Naive B cell (primary cell): Measurements from ENCODE around the gene NSMF. TPM values are rescaled to one million over a fixed set of nuclear protein-coding genes. Genes with fewer than 3 reads are reported as not detected.

Experiments
- ATAC-seq, 2 donors: fragments of 150-1000 bp; cut with Tn5 transposase; 2 replicates each; pipeline ENCODE4 v1.10.0; 2021; ENCODE audit warnings: low read depth in 2 of 2, mild to moderate bottlenecking in 2 of 2, moderate library complexity in 2 of 2
- DNase-seq: peaks from one replicate; pipeline ENCODE4 v3.0.0; 2022
- H3K27ac Mint-ChIP-seq, 6 donors: one replicate each; pipeline ENCODE4 v1.8.0; 2020 to 2022; ENCODE audit warnings: mild to moderate bottlenecking in 6 of 6, mixed read lengths in 6 of 6, moderate library complexity in 5 of 6, inconsistent platforms in 2 of 6
- H3K27me3 Mint-ChIP-seq, 3 donors: one replicate each; pipeline ENCODE4 v1.8.0; 2021 to 2022; ENCODE audit warnings: mixed read lengths in 3 of 3, mild to moderate bottlenecking in 1 of 3
- H3K36me3 Mint-ChIP-seq, 2 donors: one replicate each; pipeline ENCODE4 v1.8.0; 2020 to 2022; ENCODE audit warnings: mixed read lengths in 2 of 2, inconsistent platforms in 1 of 2, mild to moderate bottlenecking in 1 of 2
- H3K4me1 Mint-ChIP-seq, 3 donors: one replicate each; pipeline ENCODE4 v1.8.0; 2020 to 2022; ENCODE audit warnings: mixed read lengths in 3 of 3, inconsistent platforms in 1 of 3, mild to moderate bottlenecking in 1 of 3, moderate library complexity in 1 of 3
- H3K4me3 Mint-ChIP-seq, 8 donors: one replicate each; pipeline ENCODE4 v1.8.0; 2020 to 2022; ENCODE audit warnings: mild to moderate bottlenecking in 8 of 8, mixed read lengths in 8 of 8, moderate library complexity in 8 of 8, inconsistent platforms in 2 of 8
- H3K9me3 Mint-ChIP-seq, 7 donors: one replicate each; pipeline ENCODE4 v1.8.0; 2020 to 2022; ENCODE audit warnings: mixed read lengths in 7 of 7, mild to moderate bottlenecking in 5 of 7, inconsistent platforms in 2 of 7, moderate library complexity in 1 of 7
- polyA plus RNA-seq, 6 donors: library from polyadenylated mRNA; unstranded; fragments of 300-500 nt; fragmentation: Illumina TruSeq; gene quantifications; one replicate each; pipeline ENCODE4 v1.2.3, GENCODE V29; 2021; ENCODE audit warnings: low read depth in 6 of 6

NSMF gene
- polyA plus RNA-seq, 6 donors from 2014 or later = 2.7 to 7.6 (median 3.7) TPM; not detected in 1

GRCh38 chr9:137449081-137449844 lies 9.9 kb downstream of the NSMF start:
- ATAC-seq (no peak), DNase-seq (no peak)
- Mint-ChIP-seq H3K27me3 (peaks cover 0 to 8% (median 0%) of the 10 kb centered on the region in 3 donors), H3K9me3 (peaks cover 0 to 1% (median 0%) of the 10 kb centered on the region in 7 donors), H3K4me3 (peak overlapping the region in 2 of 8 donors; percentile 38 to 78), H3K27ac (peak overlapping the region in 2 of 6 donors; percentile 26 to 62), H3K36me3 (no peaks in the 10 kb centered on the region), H3K4me1 (peaks cover 8 to 29% (median 24%) of the 10 kb centered on the region in 3 donors)

GRCh38 chr9:137448602-137448962 lies 10.6 kb downstream of the NSMF start:
- H3K27ac Mint-ChIP-seq = peak overlapping the region in 2 of 6 donors; percentile 37 to 38
- H3K9me3 Mint-ChIP-seq = peaks cover 0 to 1% (median 0%) of the 10 kb centered on the region in 7 donors
- no peak for DNase-seq
- no peak for ATAC-seq
- H3K36me3 Mint-ChIP-seq = no peaks in the 10 kb centered on the region
- peak overlapping the region in 2 of 8 donors; percentile 38 to 74 for H3K4me3 Mint-ChIP-seq
- peaks cover 0 to 10% (median 3%) of the 10 kb centered on the region in 3 donors for H3K27me3 Mint-ChIP-seq
- peaks cover 6 to 26% (median 24%) of the 10 kb centered on the region in 3 donors for H3K4me1 Mint-ChIP-seq

GRCh38 chr9:137447722-137448601 lies 11.2 kb downstream of the NSMF start:
- peak overlapping the region in 1 of 6 donors; percentile 38 for H3K27ac Mint-ChIP-seq
- no peak for DNase-seq
- peaks cover 0 to 10% (median 8%) of the 10 kb centered on the region in 3 donors for H3K27me3 Mint-ChIP-seq
- H3K9me3 Mint-ChIP-seq = peaks cover 0 to 1% (median 0%) of the 10 kb centered on the region in 7 donors
- no peak for ATAC-seq
- no peaks in the 10 kb centered on the region for H3K36me3 Mint-ChIP-seq
- peaks cover 6 to 25% (median 24%) of the 10 kb centered on the region in 3 donors for H3K4me1 Mint-ChIP-seq
- peak overlapping the region in 1 of 8 donors; percentile 38 for H3K4me3 Mint-ChIP-seq

- Mint-ChIP-seq H3K4me1 (peaks cover 8 to 24% (median 19%) of the 10 kb centered on the region in 3 donors), H3K36me3 (peaks cover 2 to 3% of the 10 kb centered on the region in 2 donors), H3K27me3 (peaks cover 4 to 14% (median 11%) of the 10 kb centered on the region in 3 donors), H3K9me3 (no peaks in the 10 kb centered on the region), H3K27ac (peak overlapping the region in 3 of 6 donors; percentile 3 to 81 (median 26)), H3K4me3 (no peak overlapping the region)
- peak in 1 of 2 donors; percentile 11 for ATAC-seq
- DNase-seq = no peak
These were observed 12.2 kb downstream of the NSMF start for GRCh38 chr9:137446851-137447471.

GRCh38 chr9:137445930-137446431 lies 13.2 kb downstream of the NSMF start:
- Mint-ChIP-seq H3K27me3 (peaks cover 6 to 16% (median 16%) of the 10 kb centered on the region in 3 donors), H3K36me3 (peaks cover 4 to 7% of the 10 kb centered on the region in 2 donors), H3K27ac (no peak overlapping the region), H3K4me1 (peaks cover 11 to 21% (median 17%) of the 10 kb centered on the region in 3 donors), H3K9me3 (no peaks in the 10 kb centered on the region), H3K4me3 (no peak overlapping the region)
- DNase-seq (no peak), ATAC-seq (no peak)

- Mint-ChIP-seq H3K4me1 (peaks cover 11 to 17% (median 13%) of the 10 kb centered on the region in 3 donors), H3K27ac (peak overlapping the region in 3 of 6 donors; percentile 11 to 89 (median 66)), H3K4me3 (no peak overlapping the region), H3K9me3 (no peaks in the 10 kb centered on the region), H3K36me3 (peaks cover 4 to 7% of the 10 kb centered on the region in 2 donors), H3K27me3 (peaks cover 6 to 16% (median 16%) of the 10 kb centered on the region in 3 donors)
- ATAC-seq (peak; percentile 71 to 77), DNase-seq (peak; percentile 79)
These were observed 13.8 kb downstream of the NSMF start for GRCh38 chr9:137445275-137445807.

- Mint-ChIP-seq H3K9me3 (no peaks in the 10 kb centered on the region), H3K4me3 (peak overlapping the region in 1 of 8 donors; percentile 9), H3K36me3 (peaks cover 4 to 7% of the 10 kb centered on the region in 2 donors), H3K27me3 (peaks cover 6 to 21% (median 16%) of the 10 kb centered on the region in 3 donors), H3K27ac (no peak overlapping the region), H3K4me1 (peaks cover 11 to 14% (median 13%) of the 10 kb centered on the region in 3 donors)
- no peak for DNase-seq
- ATAC-seq = no peak
These were observed 14.9 kb downstream of the NSMF start for GRCh38 chr9:137444106-137444790.

- Mint-ChIP-seq H3K36me3 (peaks cover 4 to 7% of the 10 kb centered on the region in 2 donors), H3K27me3 (peaks cover 6 to 22% (median 16%) of the 10 kb centered on the region in 3 donors), H3K27ac (peak overlapping the region in 2 of 6 donors; percentile 47 to 70), H3K4me1 (peaks cover 10 to 11% (median 11%) of the 10 kb centered on the region in 3 donors), H3K9me3 (no peaks in the 10 kb centered on the region), H3K4me3 (peak overlapping the region; percentile 50 to 92 (median 80))
- no peak for ATAC-seq
- no peak for DNase-seq
These were observed 17.2 kb downstream of the NSMF start for GRCh38 chr9:137441935-137442321.

- Mint-ChIP-seq H3K27me3 (peaks cover 6 to 22% (median 16%) of the 10 kb centered on the region in 3 donors), H3K4me3 (peak within 1 kb of the TSS; percentile 50 to 92 (median 80)), H3K27ac (peak within 1 kb of the TSS in 2 of 6 donors; percentile 47 to 70), H3K9me3 (no peaks in the 10 kb centered on the region), H3K36me3 (peaks cover 4 to 7% of the 10 kb centered on the region in 2 donors), H3K4me1 (peaks cover 9 to 11% (median 10%) of the 10 kb centered on the region in 3 donors)
- DNase-seq = no peak
- peak; percentile 22 to 29 for ATAC-seq
These were observed 17.7 kb downstream of the NSMF start, which contains the start of gene ENTPD8 for GRCh38 chr9:137441289-137441934. TSS of gene ENTPD8 (minus strand) at chr9:137441357. CDS start at chr9:137438285, 3,072 bp downstream.

GRCh38 chr9:137439158-137439714 lies 19.9 kb downstream of the NSMF start:
- Mint-ChIP-seq H3K4me3 (peak overlapping the region in 3 of 8 donors; percentile 19 to 34 (median 21)), H3K36me3 (peaks cover 4 to 7% of the 10 kb centered on the region in 2 donors), H3K27me3 (peaks cover 6 to 16% (median 13%) of the 10 kb centered on the region in 3 donors), H3K4me1 (peaks cover 4 to 6% (median 4%) of the 10 kb centered on the region in 3 donors), H3K27ac (peak overlapping the region in 1 of 6 donors; percentile 38), H3K9me3 (no peaks in the 10 kb centered on the region)
- ATAC-seq (no peak), DNase-seq (no peak)

GRCh38 chr9:137438591-137439157 lies 20.5 kb downstream of the NSMF start:
- peaks cover 6 to 13% (median 11%) of the 10 kb centered on the region in 3 donors for H3K27me3 Mint-ChIP-seq
- H3K36me3 Mint-ChIP-seq = peaks cover 4 to 7% of the 10 kb centered on the region in 2 donors
- ATAC-seq = no peak
- no peak for DNase-seq
- no peaks in the 10 kb centered on the region for H3K9me3 Mint-ChIP-seq
- H3K4me3 Mint-ChIP-seq = no peak overlapping the region
- peaks cover 4 to 6% (median 4%) of the 10 kb centered on the region in 3 donors for H3K4me1 Mint-ChIP-seq
- H3K27ac Mint-ChIP-seq = no peak overlapping the region
